ELF-1 (cell line): ENCODE data around the gene ATAT1.
A peak's percentile ranks its signal among the peaks of the same experiment; 100 is the strongest.

Source experiments
- DNase-seq: peaks from one replicate; pipeline ENCODE4 v3.0.0-alpha.2; 2016; ENCODE audit warnings: low read depth, low spot score

The ATAT1 gene

DNA sequence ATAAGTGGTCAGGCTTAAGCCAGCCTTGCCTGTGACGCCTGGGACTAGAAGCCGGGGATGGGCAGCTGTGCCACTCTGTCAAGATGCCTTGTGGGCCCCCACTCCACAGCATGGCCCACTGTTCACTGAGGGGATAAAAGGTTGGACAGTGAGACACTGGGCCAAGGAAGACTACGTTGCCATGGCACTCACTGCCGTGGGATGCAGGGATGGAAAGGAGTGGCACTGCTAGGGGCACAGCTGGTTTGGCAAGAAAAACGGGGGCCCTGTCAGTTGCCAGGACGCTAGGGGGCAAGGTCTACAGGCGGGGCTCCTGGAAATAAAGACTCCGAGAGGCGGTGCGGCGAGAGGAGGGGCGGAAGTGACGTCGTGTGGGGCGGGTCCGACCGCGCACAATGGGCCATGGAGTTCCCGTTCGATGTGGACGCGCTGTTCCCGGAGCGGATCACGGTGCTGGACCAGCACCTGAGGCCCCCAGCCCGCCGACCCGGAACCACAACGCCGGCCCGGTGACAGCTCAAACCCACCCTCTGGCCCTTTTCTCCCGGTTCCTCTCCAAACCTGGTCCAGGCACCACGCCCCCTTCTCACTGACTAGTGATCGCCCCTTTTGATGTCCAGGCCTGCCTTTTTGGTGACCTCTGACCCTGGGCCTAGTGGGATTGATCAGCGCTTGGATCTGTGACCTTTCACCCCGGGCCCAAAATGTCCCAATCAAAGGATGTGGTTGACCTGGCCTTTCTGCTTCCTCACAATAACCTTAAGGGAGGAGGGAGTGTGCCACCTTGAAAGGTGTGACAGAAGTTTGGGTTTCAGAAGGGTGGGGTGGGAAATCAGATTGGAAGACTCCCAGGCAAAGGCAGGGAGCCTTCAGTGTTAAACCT is at the start of gene ATAT1:
Gene ATAT1, plus strand, starts transcription at position 391 of the 883 bp plus-strand sequence.
- peak; percentile 92 for DNase-seq

DNA sequence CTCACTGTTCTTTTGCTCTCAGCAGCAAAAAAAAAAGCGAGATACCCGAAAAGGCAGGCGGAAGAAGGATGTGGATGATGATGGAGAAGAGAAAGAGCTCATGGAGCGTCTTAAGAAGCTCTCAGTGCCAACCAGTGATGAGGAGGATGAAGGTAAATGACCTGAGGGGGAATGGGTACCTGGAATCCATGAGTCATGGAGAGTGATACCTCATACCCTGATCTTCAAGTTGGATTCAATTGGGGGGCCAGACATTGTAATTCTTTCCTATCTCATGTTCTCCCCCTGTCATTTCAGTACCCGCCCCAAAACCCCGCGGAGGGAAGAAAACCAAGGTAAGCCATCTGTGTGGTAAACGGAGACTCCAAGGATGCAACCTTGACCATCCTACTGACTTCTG is 48.6 kb upstream of the ATAT1 start:
- no peak for DNase-seq

DNA sequence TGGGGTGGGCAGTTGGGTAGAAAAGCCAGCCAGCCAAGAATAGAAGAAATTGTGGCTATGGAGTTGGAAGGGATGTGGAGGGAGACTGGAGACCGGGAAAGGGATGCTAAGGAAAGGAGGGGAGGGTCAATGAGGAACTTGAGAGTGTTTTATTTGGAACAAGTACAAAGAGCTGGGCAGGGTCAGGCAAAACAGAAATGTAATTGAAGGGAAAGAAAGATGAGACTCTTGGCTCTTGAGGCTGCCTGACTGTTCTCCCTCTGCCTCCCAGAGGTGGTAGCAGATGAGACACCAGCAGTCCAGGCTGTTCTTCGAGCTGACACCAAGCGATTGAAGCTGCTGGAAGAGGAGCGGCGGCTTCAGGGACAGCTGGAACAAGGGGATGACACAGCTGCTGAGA is 42.8 kb upstream of the ATAT1 start:
- no peak for DNase-seq

DNA sequence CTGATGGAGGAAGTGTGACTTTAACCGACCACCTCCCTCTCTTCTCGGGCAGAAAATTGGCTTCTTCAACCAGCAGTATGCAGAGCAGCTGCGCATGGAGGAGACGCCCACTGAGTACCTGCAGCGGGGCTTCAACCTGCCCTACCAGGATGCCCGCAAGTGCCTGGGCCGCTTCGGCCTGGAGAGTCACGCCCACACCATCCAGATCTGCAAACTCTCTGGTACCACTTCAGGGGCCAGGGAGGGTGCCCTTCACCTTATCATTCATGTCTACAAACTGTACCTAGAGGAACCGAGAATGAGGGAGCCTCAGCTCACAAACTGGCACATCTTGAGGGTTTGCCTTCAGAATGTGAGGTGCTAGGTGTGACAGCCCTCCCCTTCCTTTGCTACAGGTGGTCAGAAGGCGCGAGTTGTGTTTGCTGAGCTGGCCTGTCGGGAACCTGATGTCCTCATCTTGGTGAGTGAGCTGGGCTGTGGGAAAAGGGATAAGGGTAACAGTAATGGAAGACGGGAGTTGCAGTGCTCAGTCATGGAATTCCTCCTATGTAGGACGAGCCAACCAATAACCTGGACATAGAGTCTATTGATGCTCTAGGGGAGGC is 36.8 kb upstream of the ATAT1 start:
- DNase-seq: no peak

DNA sequence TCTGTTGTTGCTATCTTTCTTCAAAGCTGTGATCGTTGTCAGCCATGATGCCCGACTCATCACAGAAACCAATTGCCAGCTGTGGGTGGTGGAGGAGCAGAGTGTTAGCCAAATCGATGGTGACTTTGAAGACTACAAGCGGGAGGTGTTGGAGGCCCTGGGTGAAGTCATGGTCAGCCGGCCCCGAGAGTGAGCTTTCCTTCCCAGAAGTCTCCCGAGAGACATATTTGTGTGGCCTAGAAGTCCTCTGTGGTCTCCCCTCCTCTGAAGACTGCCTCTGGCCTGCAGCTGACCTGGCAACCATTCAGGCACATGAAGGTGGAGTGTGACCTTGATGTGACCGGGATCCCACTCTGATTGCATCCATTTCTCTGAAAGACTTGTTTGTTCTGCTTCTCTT is 36.2 kb upstream of the ATAT1 start:
- DNase-seq: no peak

DNA sequence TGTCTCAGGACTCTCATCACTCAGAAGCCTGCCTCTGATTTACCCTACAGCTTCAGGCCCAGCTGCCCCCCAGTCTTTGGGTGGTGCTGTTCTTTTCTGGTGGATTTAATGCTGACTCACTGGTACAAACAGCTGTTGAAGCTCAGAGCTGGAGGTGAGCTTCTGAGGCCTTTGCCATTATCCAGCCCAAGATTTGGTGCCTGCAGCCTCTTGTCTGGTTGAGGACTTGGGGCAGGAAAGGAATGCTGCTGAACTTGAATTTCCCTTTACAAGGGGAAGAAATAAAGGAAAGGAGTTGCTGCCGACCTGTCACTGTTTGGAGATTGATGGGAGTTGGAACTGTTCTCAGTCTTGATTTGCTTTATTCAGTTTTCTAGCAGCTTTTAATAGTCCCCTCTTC is 35.7 kb upstream of the ATAT1 start:
- DNase-seq: peak; percentile 74

DNA sequence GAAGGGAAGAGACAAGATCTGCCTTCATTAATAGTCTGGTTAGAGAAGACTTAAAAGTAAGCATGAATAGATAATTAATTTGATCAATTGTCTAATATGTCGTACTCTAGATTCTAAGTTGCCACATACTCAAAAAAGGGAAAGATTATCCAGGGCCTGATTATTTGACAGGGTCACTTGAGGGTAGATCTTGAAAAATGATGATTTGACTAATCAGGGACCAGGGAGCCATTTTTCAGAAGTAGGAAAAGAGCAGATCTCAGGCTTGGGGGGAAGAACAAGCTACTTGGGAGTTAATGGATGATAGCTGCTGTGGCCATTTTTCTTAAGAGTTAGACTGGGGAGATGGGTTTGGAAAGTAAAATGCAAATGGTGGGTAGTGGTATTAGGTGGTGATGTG is 34.4 kb upstream of the ATAT1 start:
- DNase-seq: no peak

DNA sequence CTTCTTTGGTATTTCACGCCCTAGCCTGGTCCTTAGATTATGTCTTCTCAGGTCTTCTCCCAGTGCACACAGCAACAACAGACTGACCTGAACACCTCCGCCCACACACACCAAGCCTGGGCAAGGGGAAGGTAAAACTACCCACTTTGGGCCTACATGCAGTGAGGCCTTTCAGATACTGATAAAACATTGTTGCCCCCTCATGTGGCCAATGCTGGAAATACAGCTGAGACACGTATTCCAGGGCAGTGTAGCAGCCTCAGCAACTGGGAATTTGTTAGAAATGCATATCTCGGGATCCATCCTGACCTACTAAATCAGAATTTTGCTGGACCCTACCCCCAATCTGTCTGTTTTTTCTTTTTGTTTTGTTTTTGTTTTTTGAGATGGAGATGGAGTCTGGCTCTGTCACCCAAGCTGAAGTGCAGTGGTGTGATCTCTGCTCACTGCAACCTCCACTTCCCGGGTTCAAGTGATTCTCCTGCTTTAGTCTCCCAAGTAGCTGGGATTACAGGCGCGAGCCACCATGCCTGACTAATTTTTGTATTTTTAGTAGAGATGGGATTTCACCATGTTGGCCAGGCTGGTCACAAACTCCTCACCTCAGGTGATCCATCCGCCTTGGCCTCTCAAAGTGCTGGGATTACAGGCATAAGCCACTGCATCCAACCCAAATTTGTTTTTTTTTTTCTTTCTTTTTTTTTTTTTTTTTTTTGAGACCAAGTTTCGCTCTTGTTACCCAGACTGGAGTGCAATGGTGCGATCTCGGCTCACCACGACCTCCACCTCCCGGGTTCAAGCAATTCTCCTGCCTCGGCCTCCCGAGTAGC is 29.1 kb upstream of the ATAT1 start:
- DNase-seq: peak; percentile 75

DNA sequence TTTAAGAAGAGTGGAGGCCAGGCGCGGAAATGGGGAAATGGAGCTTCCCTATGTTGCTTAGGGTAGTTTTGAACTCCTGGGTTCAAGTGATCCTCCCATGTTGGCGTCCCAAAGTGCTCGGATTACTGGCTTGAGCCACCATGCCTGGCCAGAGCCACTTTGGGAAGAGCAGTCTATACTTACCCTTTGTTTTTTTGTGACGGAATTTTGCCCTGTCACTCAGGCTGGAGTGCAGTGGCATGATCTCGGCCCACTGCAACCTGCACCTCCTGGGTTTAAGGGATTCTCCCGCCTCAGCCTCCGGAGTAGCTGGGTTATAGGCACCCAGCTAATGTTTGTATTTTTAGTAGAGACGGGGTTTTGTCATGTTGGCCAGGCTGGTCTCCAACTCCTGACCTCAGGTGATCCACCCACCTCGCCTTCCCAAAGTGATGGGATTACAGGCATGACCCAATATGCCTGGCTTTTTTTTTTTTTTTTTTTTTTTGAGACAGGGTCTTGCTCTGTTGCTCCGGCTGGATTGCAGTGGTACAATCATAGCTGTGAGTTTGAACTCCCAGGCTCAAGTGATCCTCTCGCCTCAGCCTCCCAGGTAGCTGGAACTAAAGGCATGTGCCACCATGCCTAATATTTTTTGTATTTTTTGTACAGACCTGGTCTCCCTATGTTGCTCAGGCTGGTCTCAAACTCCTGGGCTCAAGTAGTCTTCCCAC is 27.6 kb upstream of the ATAT1 start:
- DNase-seq: peak; percentile 24

DNA sequence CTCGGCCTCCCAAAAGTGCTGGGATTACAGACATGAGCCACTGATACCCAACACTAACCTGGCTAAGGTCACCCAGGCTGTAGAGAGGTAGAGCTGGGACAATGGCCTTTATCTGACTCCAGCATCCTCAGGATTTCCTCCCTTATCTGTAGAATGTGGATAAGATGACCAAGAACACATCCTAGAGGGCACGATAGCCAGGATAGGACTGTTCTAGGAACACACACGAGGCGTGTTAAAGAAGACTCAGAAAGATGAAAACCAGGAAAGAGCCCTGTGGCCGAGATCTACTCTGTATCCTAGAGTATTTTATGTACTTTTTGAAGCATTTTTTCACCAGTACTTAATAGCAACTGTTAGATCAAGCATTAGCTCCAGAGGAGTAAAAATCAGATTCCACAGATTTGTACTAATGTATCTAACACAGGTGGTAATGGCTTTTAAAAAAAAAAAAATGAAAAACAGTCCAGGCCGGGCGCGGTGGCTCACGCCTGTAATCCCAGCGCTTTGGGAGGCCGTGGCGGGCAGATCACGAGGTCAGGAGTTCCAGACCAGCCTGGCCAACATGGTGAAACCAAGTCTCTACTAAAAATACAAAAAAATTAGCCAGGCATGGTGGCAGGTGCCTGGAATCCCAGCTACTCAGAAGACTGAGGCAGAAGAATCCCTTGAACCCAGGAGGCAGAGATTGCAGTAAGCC is 26.9 kb upstream of the ATAT1 start:
- DNase-seq: no peak

DNA sequence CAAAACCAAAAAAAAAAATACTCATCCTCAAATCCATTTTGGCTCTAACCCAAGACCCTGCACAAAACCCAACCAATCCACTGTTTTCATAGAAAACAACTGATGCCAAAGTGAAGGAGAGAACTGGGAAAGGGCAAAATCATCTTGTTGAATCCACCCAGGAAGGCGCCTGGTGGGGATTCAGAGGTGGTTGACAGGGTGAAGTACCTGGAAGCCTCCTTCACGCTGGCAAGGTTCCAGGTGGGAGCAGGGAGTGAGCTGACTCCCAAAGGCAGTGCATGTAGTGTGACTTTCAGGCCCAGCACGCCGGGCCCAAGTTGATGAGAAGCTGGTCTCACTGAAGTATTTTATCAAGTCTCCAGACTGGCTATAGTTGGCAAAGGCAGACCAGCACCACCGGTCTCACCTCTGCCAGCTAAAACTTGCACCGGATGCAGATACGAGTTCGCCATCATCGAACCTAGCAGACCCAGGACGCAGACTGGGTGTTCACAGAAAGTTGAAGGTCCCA is 26.2 kb upstream of the ATAT1 start:
- DNase-seq: no peak

DNA sequence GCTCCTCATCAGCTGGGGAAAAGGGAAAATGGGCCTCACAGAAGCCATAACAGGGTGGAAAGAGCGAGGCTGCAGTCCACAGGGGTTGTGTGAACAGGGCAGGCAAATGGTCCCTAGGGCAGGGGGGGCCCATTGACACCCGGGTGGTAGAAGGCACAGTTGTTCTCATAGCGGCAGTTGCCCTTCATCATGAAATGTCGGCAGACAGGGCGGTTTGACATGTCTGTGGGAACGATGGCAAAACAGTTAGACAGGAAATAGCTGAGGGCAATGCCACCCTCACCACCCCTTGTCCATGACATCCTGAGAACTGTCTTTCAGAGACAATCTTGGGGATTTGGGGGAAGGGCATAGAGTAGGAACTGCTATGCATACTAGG is 25.2 kb upstream of the ATAT1 start:
- no peak for DNase-seq

DNA sequence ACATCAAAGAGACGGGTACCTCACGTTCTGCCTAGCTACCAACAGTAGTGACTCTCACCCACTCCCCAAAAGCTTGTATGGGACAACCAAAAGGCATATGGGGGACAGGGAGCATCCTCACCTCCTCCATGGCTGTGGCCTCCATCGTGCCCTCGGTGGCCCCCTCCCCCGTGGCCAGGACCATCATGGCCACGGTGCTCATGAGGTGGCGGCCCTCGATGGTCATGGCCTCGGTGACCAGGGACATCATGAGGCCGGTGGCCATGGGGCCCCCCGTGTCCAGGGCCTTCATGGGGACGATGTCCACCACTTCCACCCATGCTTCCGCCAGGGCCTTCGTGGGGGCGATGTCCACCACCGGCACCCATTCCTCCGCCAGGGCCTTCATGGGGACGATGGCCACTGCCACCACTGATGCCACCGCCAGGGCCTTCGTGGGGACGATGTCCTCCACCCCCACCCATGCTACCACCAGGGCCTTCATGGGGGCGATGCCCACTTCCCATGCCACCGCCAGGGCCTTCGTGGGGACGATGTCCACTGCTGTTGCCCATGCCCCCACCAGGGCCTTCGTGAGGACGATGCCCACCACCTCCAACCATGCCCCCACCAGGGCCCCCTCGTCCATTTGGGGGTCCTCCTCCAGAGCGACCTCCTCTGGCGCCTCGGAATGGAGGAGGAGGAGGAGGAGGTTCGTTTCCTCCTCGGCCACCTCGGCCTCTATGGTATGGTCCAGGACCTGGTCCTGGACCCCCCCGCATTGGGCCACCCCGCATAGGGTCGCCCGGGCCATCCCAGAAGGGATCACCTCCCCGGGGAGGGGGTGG is 24.6 kb upstream of the ATAT1 start:
- no peak for DNase-seq

DNA sequence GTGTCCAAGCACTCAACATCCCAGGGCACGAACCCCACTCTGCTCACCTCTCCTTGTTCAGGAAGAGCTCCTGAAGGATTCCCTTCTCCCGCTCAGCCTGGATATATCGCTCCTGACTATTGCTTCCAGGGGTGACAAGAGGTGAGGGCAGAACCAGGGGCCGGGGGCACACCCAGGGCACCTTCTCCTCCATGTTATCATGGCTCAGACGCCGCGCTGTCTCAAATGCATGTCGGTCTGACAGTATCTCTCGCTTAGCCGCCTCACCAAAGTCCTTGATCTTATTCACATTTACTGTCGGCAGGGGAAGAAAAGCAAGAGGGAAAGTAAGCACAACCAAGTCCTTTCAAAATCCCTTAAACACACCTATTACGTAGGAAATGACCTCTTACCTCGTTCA is 22.7 kb upstream of the ATAT1 start:
- no peak for DNase-seq

DNA sequence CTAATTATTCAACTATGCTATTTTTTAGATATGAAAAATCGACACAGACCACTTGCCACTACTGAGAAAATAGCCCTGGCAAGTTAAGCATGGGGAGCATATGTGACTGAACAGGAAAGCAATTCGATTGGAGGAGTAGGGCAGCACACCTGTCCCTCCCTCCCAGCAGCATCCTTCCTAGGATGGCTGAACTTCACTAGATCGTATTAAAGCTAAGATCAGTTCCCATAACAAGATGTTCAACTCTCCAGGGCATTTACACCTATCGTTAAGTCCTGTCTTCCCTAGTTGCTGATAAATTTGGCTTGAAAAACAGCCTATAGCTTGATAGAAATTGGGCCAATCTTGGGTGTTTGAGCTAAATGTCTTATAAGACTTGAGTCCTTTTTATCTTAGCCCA is 16.6 kb upstream of the ATAT1 start:
- DNase-seq: no peak

DNA sequence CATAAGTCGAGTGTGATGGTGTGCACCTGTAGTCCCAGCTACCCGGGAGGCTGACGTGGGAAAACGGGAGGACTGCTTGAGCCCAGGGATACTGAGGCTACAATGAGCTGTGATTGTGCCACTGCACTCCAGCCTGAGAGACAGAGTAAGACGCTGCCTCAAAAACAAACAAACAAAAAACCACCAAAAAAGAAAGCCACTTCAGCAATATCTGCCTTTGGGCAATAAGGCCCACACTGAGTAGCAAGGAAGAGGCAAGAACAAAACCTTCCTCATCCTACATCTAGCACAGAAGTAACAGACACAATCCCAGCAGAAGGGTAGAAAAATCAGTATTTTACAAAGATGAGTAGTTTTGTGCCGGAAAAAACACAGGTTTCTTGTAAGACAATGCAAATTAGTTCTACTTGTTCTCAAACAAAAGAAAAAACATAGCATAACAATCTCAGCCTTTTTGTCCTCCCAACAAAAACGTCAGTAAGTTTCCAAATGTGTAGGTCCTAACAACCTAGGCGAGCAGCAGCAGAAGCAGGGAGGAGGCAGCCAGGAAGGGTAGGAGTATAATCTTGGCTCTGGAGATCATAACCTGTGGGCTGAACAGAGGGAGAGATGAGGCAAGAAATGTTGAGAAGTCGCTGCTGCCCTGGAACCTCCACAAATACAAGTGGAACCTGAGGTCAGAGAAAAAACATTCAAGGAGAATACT is 15.4 kb upstream of the ATAT1 start:
- DNase-seq: no peak

DNA sequence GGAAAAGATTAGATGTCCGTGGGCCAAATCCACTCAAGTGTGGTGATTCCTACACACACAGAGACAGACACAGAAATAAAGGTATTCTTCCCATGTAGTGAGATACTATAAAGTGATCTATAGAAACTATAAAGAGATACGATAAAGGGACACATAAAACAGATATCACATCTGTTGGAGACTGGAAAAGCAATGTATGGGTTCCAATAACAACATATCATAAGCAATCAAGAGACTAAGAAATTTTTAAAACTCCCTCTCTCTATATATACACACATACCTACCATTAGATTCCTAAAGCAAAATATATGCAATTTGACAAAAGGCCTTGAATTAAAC is 14.8 kb upstream of the ATAT1 start:
- no peak for DNase-seq

DNA sequence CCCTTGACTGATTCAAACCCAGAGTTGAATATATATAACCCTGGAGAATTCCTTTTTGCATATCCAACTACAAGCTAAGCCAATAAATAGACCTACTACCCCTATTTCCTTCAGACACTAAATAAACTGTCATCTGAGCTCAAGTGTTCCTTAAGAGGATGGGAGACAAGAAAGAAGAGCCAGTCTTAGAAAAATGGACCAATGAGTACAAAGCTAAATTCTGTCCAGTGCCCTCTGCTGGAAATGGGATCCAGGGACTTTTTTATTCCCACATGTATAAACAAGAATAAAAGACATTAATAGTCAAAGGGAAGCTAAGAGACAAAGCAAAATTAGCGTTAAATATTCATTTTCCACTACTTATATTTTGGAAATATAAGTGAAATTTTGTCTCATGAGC is 14.5 kb upstream of the ATAT1 start:
- DNase-seq: no peak

DNA sequence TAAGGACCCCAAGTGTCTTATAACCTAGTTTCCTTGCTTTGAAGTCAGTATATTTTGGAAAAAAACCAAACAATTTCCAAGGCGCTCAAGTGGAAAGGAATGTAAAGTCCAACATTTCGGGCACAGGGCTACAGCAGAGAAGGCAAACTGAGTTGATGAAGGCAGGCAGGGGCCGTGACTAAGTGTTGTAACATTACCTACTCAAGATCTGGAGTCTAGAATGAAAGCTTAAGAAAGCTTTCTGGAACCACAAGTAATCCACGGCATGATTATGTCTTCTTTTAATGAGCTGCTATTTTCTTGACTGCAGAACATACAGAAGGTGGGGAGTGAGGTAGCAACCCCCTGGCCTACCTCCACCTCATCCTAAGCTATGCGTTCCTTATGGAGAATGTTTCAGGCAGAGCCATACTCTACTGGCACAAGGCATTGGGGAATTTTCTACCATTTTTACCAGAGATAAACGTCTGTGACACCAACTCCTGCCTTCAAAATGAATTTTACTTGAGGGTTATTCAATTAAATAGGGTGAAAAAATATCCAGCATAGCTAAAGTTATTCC is 13.9 kb upstream of the ATAT1 start:
- no peak for DNase-seq
